ENCODE results near the gene BCL3. TPM values are rescaled to one million over a fixed set of nuclear protein-coding genes. Genes with fewer than 3 reads are reported as not detected.

BCL3 gene
- total RNA-seq, 1 experiment from 2014 or later = 2.2 TPM

- Histone ChIP-seq H3K18ac (ENCODE audit: insufficient read length, low read depth, low read length) (no peak overlapping the region), H3K4ac (ENCODE audit: low read depth, low read length) (no peak overlapping the region), H3K56ac (ENCODE audit: insufficient read length, low read depth, low read length) (no peak overlapping the region), H3K4me1 (ENCODE audit: insufficient read depth, low read length) (no peaks in the 10 kb centered on the region), H4K91ac (ENCODE audit: insufficient read length, low read depth, low read length) (no peak overlapping the region), H3K14ac (ENCODE audit: insufficient read depth, low read length) (no peak overlapping the region), H2BK20ac (ENCODE audit: low read depth, low read length, poor library complexity, severe bottlenecking) (no peak overlapping the region), H4K8ac (replicated peaks; ENCODE audit: insufficient read length, low read depth, low read length) (no peak overlapping the region), H2BK5ac (ENCODE audit: insufficient read length, low read length) (no peak overlapping the region), H2BK15ac (ENCODE audit: low read depth, low read length) (no peak overlapping the region), H4K20me1 (ENCODE audit: control insufficient read depth, insufficient read depth, insufficient read length) (no peaks in the 10 kb centered on the region), H2BK12ac (ENCODE audit: insufficient read length, low read depth, low read length) (no peak overlapping the region), H3K4me2 (ENCODE audit: insufficient read depth, insufficient read length, low read length) (no peak overlapping the region), H3T11ph (ENCODE audit: low read length) (no peak overlapping the region), H3K27me3 (ENCODE audit: insufficient read depth, low read length) (no peaks in the 10 kb centered on the region; the same call in 1 of the 2 replicates), H3K9ac (ENCODE audit: extremely low read depth, insufficient read length, low read length) (no peak overlapping the region), H3K27ac (ENCODE audit: insufficient read length, low read depth, low read length) (no peak overlapping the region), H2AFZ (ENCODE audit: low read length) (no peak overlapping the region), H3K79me2 (ENCODE audit: insufficient read depth, low read length) (no peaks in the 10 kb centered on the region), H3K79me1 (ENCODE audit: insufficient read depth, low read depth, low read length, poor library complexity, severe bottlenecking) (no peaks in the 10 kb centered on the region), H2AK5ac (ENCODE audit: insufficient read length, low read length) (no peak overlapping the region), H3K23me2 (ENCODE audit: insufficient read length, low read depth, low read length, poor library complexity, severe bottlenecking) (no peaks in the 10 kb centered on the region), H4K5ac (ENCODE audit: insufficient read length, low read depth, low read length) (no peak overlapping the region), H3K9me3 (ENCODE audit: control insufficient read depth, low read depth, low read length) (no peaks in the 10 kb centered on the region), H3K23ac (ENCODE audit: insufficient read length, low read depth, low read length) (no peak overlapping the region), H2BK120ac (ENCODE audit: low read depth, low read length, poor library complexity, severe bottlenecking) (no peak overlapping the region)
- no peak for TF ChIP-seq CTCF (conservative IDR thresholded peaks at IDR 0.05)
- H3K4me3 Mint-ChIP-seq = no peak overlapping the region
- no CpG with 5 or more reads among the region's 8 CpGs for WGBS (ENCODE audit: extremely low coverage, insufficient read length, low lambda C conversion rate)
- H3K4me1 Mint-ChIP-seq = 0 out of 4 replicates have a peak, but pooled peaks cover 0 to 2% of the 10 kb centered on the region in 2 experiments
- no peak for DNase-seq
- no peaks in the 10 kb centered on the region; a peak in 1 of 7 replicates for H3K36me3 Mint-ChIP-seq (ENCODE audit: insufficient read depth in 1 of 3, low read depth in 3 of 3)
- H3K27ac Mint-ChIP-seq = no peak overlapping the region
- H3K9me3 Mint-ChIP-seq = peaks cover 0 to 3% of the 10 kb centered on the region in 2 experiments; a peak in 1 of 5 replicates
- H3K27me3 Mint-ChIP-seq (ENCODE audit: low read depth) = peaks cover 23% of the 10 kb centered on the region
These were observed 18.9 kb upstream of the BCL3 start for GRCh38 chr19:44729516-44730033.

Data from H9 (cell line).